Amniotic epithelial cell (primary cell): ENCODE results near the gene SIPA1L3.
"Not testable (repeated sequence)": the region's sequence is repeated elsewhere in the genome, so short reads cannot be mapped to it uniquely, and the experiment has no call there.

Experiments used
- DNase-seq: peaks from one replicate; pipeline ENCODE4 v3.0.0-alpha.2; 2010; ENCODE audit warnings: low read depth

Gene SIPA1L3

GRCh38 chr19:38071054-38071453, 164.0 kb downstream of the SIPA1L3 start:
- DNase-seq, result not testable (repeated sequence)

- DNase-seq, result no peak
Observed at GRCh38 chr19:38071647-38072046, 164.6 kb downstream of the SIPA1L3 start.

GRCh38 chr19:38072776-38073750, 166.1 kb downstream of the SIPA1L3 start:
- DNase-seq, result no peak

GRCh38 chr19:38073841-38074685, 167.1 kb downstream of the SIPA1L3 start:
- DNase-seq, result no peak

GRCh38 chr19:38076337-38076736, 169.3 kb downstream of the SIPA1L3 start:
- no peak for DNase-seq

- DNase-seq, result no peak
Observed at GRCh38 chr19:38078302-38078930, 171.4 kb downstream of the SIPA1L3 start.

- DNase-seq, result peak; percentile 84
Observed at GRCh38 chr19:38079926-38080380, 172.9 kb downstream of the SIPA1L3 start.

- no peak for DNase-seq
Observed at GRCh38 chr19:38081547-38082255, 174.7 kb downstream of the SIPA1L3 start.

GRCh38 chr19:38082256-38083118, 175.5 kb downstream of the SIPA1L3 start:
- no peak for DNase-seq

GRCh38 chr19:38084196-38084595, 177.2 kb downstream of the SIPA1L3 start:
- no peak for DNase-seq

- no peak for DNase-seq
Observed at GRCh38 chr19:38089440-38089839, 182.4 kb downstream of the SIPA1L3 start.

- no peak for DNase-seq
Observed at GRCh38 chr19:38093154-38093553, 186.1 kb downstream of the SIPA1L3 start.

- no peak for DNase-seq
Observed at GRCh38 chr19:38093587-38093986, 186.6 kb downstream of the SIPA1L3 start.

GRCh38 chr19:38095411-38096308, 188.7 kb downstream of the SIPA1L3 start:
- DNase-seq, result peak; percentile 55

- no peak for DNase-seq
Observed at GRCh38 chr19:38099966-38100365, 193.0 kb downstream of the SIPA1L3 start.

GRCh38 chr19:38100589-38100988, 193.6 kb downstream of the SIPA1L3 start:
- no peak for DNase-seq

GRCh38 chr19:38101723-38102122, 194.7 kb downstream of the SIPA1L3 start:
- DNase-seq, result no peak

GRCh38 chr19:38105574-38105973, 198.6 kb downstream of the SIPA1L3 start:
- DNase-seq, result no peak

GRCh38 chr19:38107129-38107528, 200.1 kb downstream of the SIPA1L3 start:
- DNase-seq, result no peak
